Right lobe of liver (tissue), 6 donors: ENCODE results near the gene QTRT2. TPM values are rescaled to one million over a fixed set of nuclear protein-coding genes. Genes with fewer than 3 reads are reported as not detected.
A peak's percentile ranks its signal among the peaks of the same experiment; 100 is the strongest.

Experiments used
- ATAC-seq, 4 donors: fragments of 200-7000 bp; cut with Tn5 transposase; one replicate each; pipeline ENCODE4 v1.9.1; 2020; ENCODE audit warnings: mild to moderate bottlenecking in 4 of 4, moderate library complexity in 4 of 4
- DNase-seq, 3 donors: peaks; one replicate each; pipeline ENCODE4 v3.0.0-alpha.2; 2020
- H3K27ac ChIP-seq, 3 donors: fragments of 200-600 bp; one replicate each; pipeline ENCODE4 v1.8.0; 2022
- H3K27me3 ChIP-seq, 2 donors: fragments of 200-600 bp; one replicate each; pipeline ENCODE4 v1.8.0; 2022
- H3K36me3 ChIP-seq, 4 donors: fragments of 200-600 bp; sonication (generic) in 1 of 4; one replicate each; pipeline versions ENCODE4 v1.5.1 to v1.8.0; 2017 to 2022; ENCODE audit warnings: control low read depth in 1 of 4
- H3K4me1 ChIP-seq, 4 donors: fragments of 200-600 bp; sonication (generic) in 1 of 4; one replicate each; pipeline versions ENCODE4 v1.5.1 to v1.8.0; 2017 to 2022; ENCODE audit warnings: control low read depth in 1 of 4
- H3K4me3 ChIP-seq, 3 donors: fragments of 200-600 bp; one replicate each; pipeline ENCODE4 v1.8.0; 2022
- H3K9me3 ChIP-seq, 4 donors: fragments of 200-600 bp; sonication (generic) in 1 of 4; one replicate each; pipeline versions ENCODE4 v1.5.1 to v1.8.0; 2017 to 2022; ENCODE audit warnings: control low read depth in 1 of 4
- POLR2A ChIP-seq: fragments of 450-650 bp; IDR thresholded peaks from one replicate; pipeline ENCODE4 v1.6.1; 2017; ENCODE audit warnings: antibody characterized with exemption, mild to moderate bottlenecking
- WGBS: methylation state at CpG from one replicate; pipeline ENCODE4 v1.1.6; 2018; ENCODE audit warnings: low coverage, low lambda C conversion rate; ENCODE audit not compliant: insufficient coverage; ENCODE audit errors: missing lambda C conversion rate; 5-methylcytosine and 5-hydroxymethylcytosine counted together
- intact Hi-C, 2 donors: fragments of 100-400 bp; cut with DNase I; formaldehyde crosslinking; loops; one replicate each; pipeline versions ENCODE4 v1.11.2 to v1.14.1; 2022
- total RNA-seq, 6 experiments: library from RNA; depleted of rRNA in 2 of 6; stranded (reverse); fragments of >200 nt in 2 of 6; fragmentation: NEBNext Ultra II Directional in 3 of 6; extraction: Animal tissue kit (Norgen Biotek cat#: 25700) in 3 of 6; gene quantifications; one replicate each; pipeline versions ENCODE4 v1.1.0 to v1.2.4, GENCODE V29; 2016 to 2023
- TF ChIP-seq, protein P1 (sequence below), 4 donors: fragments of 200-600 bp in 3 of 4; fragments of 450-650 bp in 1 of 4; IDR thresholded peaks; one replicate each; pipeline versions ENCODE4 v1.5.1 to v1.8.0; 2016 to 2022; ENCODE audit warnings: antibody characterized with exemption in 4 of 4, mild to moderate bottlenecking in 2 of 4
- donor health status: DM: no; HTN: yes; CAD: no.
- donor health status: DM: no; HTN: no; CAD: no.
- donor health status: DM: no; HTN: no; CAD: no.
- donor health status: DM: no; HTN: yes; CAD: no.
- donor health status: DM: no; HTN: yes; CAD: no.

QTRT2 gene
- total RNA-seq, 6 experiments from 2014 or later, result 6.3 to 9.8 (median 7.8) TPM

DNA sequence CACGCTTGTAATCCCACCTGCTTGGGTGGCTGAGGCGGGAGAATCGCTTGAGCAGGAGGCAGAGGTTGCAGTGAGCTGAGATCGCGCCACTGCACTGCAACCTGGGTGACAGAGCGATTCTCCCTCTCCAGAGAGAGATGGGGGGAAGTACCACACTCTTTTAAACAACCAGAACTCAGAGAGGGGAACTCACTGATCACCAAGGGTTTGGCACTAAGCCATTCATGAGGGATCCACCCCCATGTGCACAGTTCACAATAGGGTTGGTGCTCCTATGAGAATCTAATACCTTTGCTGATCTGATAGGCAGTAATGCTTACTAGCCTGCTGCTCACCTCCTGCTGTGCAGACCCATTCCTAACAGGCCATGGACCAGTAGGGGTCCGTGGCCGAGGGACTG, 51.6 kb downstream of the QTRT2 start:
- Histone ChIP-seq H3K4me3 (no peak overlapping the region), H3K27me3 (no peaks in the 10 kb centered on the region), H3K27ac (no peak overlapping the region), H3K4me1 (no peaks in the 10 kb centered on the region), H3K9me3 (no peaks in the 10 kb centered on the region), H3K36me3 (no peaks in the 10 kb centered on the region)
- intact Hi-C loops, result no loop called here
- TF ChIP-seq, protein P1, sequence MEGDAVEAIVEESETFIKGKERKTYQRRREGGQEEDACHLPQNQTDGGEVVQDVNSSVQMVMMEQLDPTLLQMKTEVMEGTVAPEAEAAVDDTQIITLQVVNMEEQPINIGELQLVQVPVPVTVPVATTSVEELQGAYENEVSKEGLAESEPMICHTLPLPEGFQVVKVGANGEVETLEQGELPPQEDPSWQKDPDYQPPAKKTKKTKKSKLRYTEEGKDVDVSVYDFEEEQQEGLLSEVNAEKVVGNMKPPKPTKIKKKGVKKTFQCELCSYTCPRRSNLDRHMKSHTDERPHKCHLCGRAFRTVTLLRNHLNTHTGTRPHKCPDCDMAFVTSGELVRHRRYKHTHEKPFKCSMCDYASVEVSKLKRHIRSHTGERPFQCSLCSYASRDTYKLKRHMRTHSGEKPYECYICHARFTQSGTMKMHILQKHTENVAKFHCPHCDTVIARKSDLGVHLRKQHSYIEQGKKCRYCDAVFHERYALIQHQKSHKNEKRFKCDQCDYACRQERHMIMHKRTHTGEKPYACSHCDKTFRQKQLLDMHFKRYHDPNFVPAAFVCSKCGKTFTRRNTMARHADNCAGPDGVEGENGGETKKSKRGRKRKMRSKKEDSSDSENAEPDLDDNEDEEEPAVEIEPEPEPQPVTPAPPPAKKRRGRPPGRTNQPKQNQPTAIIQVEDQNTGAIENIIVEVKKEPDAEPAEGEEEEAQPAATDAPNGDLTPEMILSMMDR (IDR thresholded peaks at IDR 0.05), result no peak
- no peak for TF ChIP-seq POLR2A
- 61% methylated on average over 2 of the region's 8 CpGs for WGBS
- no peak for ATAC-seq
- no peak for DNase-seq

DNA sequence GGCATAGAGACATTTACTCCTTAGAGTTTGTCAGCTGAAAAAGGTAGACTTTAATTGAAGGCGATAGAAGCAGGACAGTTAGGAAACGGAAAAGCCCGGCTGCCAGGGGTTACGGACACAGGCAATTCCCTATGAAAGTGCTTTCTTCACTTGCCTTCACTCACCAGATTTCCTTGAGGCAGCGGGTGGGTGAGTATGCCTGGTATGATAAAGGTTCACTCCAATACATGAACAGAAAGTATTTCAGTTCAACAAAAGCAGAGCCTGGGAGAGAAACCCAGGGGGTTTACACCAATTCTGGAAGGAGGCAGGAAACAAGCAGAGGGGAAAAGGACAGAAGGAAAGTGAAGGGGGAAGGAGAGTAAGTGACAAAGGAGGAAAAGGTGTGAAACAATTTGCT, 53.9 kb downstream of the QTRT2 start:
- intact Hi-C loops, result no loop called here
- Histone ChIP-seq H3K4me1 (no peaks in the 10 kb centered on the region), H3K4me3 (no peak overlapping the region), H3K27me3 (no peaks in the 10 kb centered on the region), H3K36me3 (no peaks in the 10 kb centered on the region), H3K27ac (no peak overlapping the region), H3K9me3 (no peaks in the 10 kb centered on the region)
- ATAC-seq, result no peak
- no peak for TF ChIP-seq POLR2A
- TF ChIP-seq, protein P1 (IDR thresholded peaks at IDR 0.05), result no peak
- DNase-seq, result no peak
- 56% methylated on average over 5 of the region's 5 CpGs for WGBS

DNA sequence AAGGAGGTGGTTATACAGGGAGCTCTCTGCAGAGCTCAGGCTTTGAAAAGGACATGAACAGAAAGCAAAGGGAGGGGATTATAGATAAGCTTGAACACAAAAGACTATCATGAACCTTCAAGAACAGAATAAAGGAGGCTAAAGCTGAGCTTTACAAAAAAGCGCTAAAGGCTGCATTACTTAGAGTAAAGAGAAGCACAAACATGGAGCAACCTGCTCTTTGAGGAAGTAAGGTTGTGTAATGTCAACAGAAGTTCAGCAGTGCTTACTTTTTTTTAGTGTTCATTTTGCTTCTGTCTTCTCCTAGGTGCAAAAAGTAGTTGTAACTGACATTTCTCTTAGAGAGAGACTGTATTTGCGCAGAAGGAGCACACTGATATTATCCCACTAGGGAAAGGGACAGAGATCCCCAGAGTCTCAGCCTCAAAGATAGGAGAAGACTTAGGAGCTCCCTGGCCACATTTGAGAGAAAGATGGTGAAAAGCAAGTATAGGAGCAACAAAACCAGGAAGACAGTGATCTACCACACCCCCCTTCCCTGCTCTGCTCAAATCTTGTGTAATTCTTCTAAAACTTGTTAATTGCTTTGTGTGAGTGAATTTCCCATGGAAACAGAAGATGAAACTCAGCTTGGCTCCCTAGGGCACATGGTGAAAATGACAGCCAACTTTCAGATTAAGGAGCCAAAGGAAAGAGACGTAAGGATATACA, 54.7 kb downstream of the QTRT2 start:
- ATAC-seq, result peak; percentile 35 to 64 (median 42)

DNA sequence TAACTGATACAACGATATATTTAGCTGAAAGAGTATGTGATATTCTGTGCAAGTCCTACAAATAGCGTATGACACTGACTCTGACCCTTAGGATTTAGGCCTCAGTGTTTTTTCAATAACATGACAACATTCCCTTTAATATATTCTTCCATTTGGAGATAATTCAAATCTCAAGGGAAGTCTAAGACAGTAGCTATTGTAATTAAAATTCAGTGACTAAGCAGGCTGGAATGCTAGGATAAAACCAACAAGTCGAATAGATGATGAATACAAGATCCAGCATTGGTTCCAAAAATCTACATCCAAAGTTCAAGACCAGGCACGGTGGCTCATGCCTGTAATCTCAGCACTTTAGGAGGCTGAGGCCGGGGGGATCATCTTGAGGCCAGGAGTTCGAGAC, 56.2 kb downstream of the QTRT2 start:
- H3K4me1 ChIP-seq, result no peaks in the 10 kb centered on the region
- no peak overlapping the region for H3K27ac ChIP-seq
- no peak overlapping the region for H3K4me3 ChIP-seq
- H3K27me3 ChIP-seq, result no peaks in the 10 kb centered on the region
- TF ChIP-seq, protein P1 (IDR thresholded peaks at IDR 0.05), result no peak
- no peak for TF ChIP-seq POLR2A
- intact Hi-C loops, result no loop called here
- H3K36me3 ChIP-seq, result no peaks in the 10 kb centered on the region
- no peaks in the 10 kb centered on the region for H3K9me3 ChIP-seq
- DNase-seq (no peak), ATAC-seq (no peak)
- 63% methylated on average over 4 of the region's 6 CpGs for WGBS

More for the DNA sequence above, 54.7 kb downstream of the QTRT2 start:
- intact Hi-C loops, result no loop called here
- Histone ChIP-seq H3K4me3 (no peak overlapping the region), H3K36me3 (no peaks in the 10 kb centered on the region), H3K27me3 (no peaks in the 10 kb centered on the region), H3K4me1 (no peaks in the 10 kb centered on the region), H3K27ac (no peak overlapping the region), H3K9me3 (no peaks in the 10 kb centered on the region)
- WGBS, result 46% methylated on average over 3 of the region's 3 CpGs
- TF ChIP-seq POLR2A, result no peak
- TF ChIP-seq, protein P1 (IDR thresholded peaks at IDR 0.05), result no peak
- no peak for DNase-seq
